HG03196 (cell line): ENCODE results near the gene SULF2.

Experiments
- ATAC-seq: cut with Tn5 transposase; IDR thresholded peaks from one replicate; pipeline ENCODE4 v1.9.1; 2021; ENCODE audit not compliant: unreplicated experiment

The SULF2 gene

GRCh38 chr20:47717421-47717820, 67.9 kb downstream of the SULF2 start:
- no peak for ATAC-seq

- no peak for ATAC-seq
Measured at GRCh38 chr20:47713878-47714450, 71.3 kb downstream of the SULF2 start.

GRCh38 chr20:47713163-47713562, 72.1 kb downstream of the SULF2 start:
- no peak for ATAC-seq

- no peak for ATAC-seq
Measured at GRCh38 chr20:47711046-47711752, 74.1 kb downstream of the SULF2 start.

- ATAC-seq: no peak
Measured at GRCh38 chr20:47710665-47711045, 74.6 kb downstream of the SULF2 start.

- ATAC-seq: no peak
Measured at GRCh38 chr20:47708953-47709833, 76.1 kb downstream of the SULF2 start.

- no peak for ATAC-seq
Measured at GRCh38 chr20:47708140-47708807, 77.0 kb downstream of the SULF2 start.

GRCh38 chr20:47706345-47706744, 78.9 kb downstream of the SULF2 start:
- ATAC-seq: no peak

- ATAC-seq: no peak
Measured at GRCh38 chr20:47705497-47705856, 79.8 kb downstream of the SULF2 start.

GRCh38 chr20:47704746-47705496, 80.4 kb downstream of the SULF2 start:
- ATAC-seq: no peak

- ATAC-seq: no peak
Measured at GRCh38 chr20:47703748-47704147, 81.5 kb downstream of the SULF2 start.

- ATAC-seq: no peak
Measured at GRCh38 chr20:47701612-47702011, 83.7 kb downstream of the SULF2 start.

- no peak for ATAC-seq
Measured at GRCh38 chr20:47700327-47700726, 85.0 kb downstream of the SULF2 start.

GRCh38 chr20:47699818-47700217, 85.5 kb downstream of the SULF2 start:
- ATAC-seq: no peak

GRCh38 chr20:47698142-47698541, 87.1 kb downstream of the SULF2 start:
- ATAC-seq: no peak

- ATAC-seq: no peak
Measured at GRCh38 chr20:47696856-47697255, 88.4 kb downstream of the SULF2 start.

GRCh38 chr20:47694021-47694818, 91.1 kb downstream of the SULF2 start:
- ATAC-seq: no peak

- ATAC-seq: no peak
Measured at GRCh38 chr20:47691625-47692024, 93.7 kb downstream of the SULF2 start.

- ATAC-seq: no peak
Measured at GRCh38 chr20:47689731-47690130, 95.5 kb downstream of the SULF2 start.
